Ishikawa (cell line): ENCODE data around the gene MAP10.

Experiments
- CEBPB ChIP-seq: IDR thresholded peaks from 2 replicates; pipeline ENCODE4 v1.6.1; 2012
- EGR1 ChIP-seq: IDR thresholded peaks from 2 replicates; pipeline ENCODE4 v1.6.1; 2012
- EP300 ChIP-seq: IDR thresholded peaks from 2 replicates; pipeline ENCODE4 v1.6.1; 2012; ENCODE audit warnings: borderline replicate concordance

GRCh38 chr1:232789651-232790050 is 15.6 kb upstream of the MAP10 start:
- TF ChIP-seq EGR1 (no peak), CEBPB (no peak), EP300 (no peak)
